HEK293 (cell line): ENCODE data around the gene SST.

Experiments used
- CTCF ChIA-PET: fragments of 350-600 bp; formaldehyde crosslinking; extraction: SDS; loops from one replicate; lab custom pipeline; 2021; ENCODE audit warnings: antibody characterized with exemption; lab: Yijun Ruan, JAX
- POLR2A ChIA-PET: fragments of 300-600 bp; formaldehyde crosslinking; extraction: SDS; loops from one replicate; lab custom pipeline; 2020; ENCODE audit warnings: antibody characterized with exemption, inconsistent platforms; lab: Yijun Ruan, JAX
- H3K27ac ChIP-seq: fragments of 200-500 bp; sonication (Bioruptor generic); 2 replicates; pipeline ENCODE4 v1.5.1; 2014; ENCODE audit warnings: low read depth, low read length, control low read depth, inconsistent platforms; ENCODE audit errors: extremely low read depth
- H3K36me3 ChIP-seq, 2 experiments: fragments of 200-500 bp in 1 of 2; sonication (Bioruptor generic) in 1 of 2; 1 replicate in 1 of 2; 2 replicates in 1 of 2; pipeline ENCODE4 v1.5.1; 2014 to 2017; ENCODE audit warnings: inconsistent platforms in 2 of 2, low read length in 2 of 2; ENCODE audit not compliant: control insufficient read depth in 2 of 2, insufficient read depth in 1 of 2
- H3K4me1 ChIP-seq: fragments of 200-500 bp; sonication (Bioruptor generic); 2 replicates; pipeline ENCODE4 v1.5.1; 2014; ENCODE audit warnings: mild to moderate bottlenecking, low read length, inconsistent platforms; ENCODE audit not compliant: control insufficient read depth, insufficient read depth
- H3K4me3 ChIP-seq: 2 replicates; pipeline ENCODE4 v1.5.1; 2011; ENCODE audit warnings: low read depth, mild to moderate bottlenecking, control low read depth, low read length, moderate library complexity
- H3K9me3 ChIP-seq: fragments of 200-500 bp; sonication (Bioruptor generic); 2 replicates; pipeline ENCODE4 v1.5.1; 2014; ENCODE audit warnings: low read depth, low read length, inconsistent platforms; ENCODE audit not compliant: control insufficient read depth, insufficient read depth
- BCL6B ChIP-seq: fragments of 450-650 bp; formaldehyde crosslinking; IDR thresholded peaks from 2 replicates; pipeline ENCODE4 v1.5.1; 2017; ENCODE audit warnings: missing biosample characterization, missing genetic modification characterization
- ELK4 ChIP-seq: IDR thresholded peaks from 2 replicates; pipeline ENCODE4 v1.6.1; 2011; ENCODE audit warnings: mild to moderate bottlenecking, low read depth, low read length, borderline replicate concordance
- HOXD13 ChIP-seq: sonication (generic); formaldehyde crosslinking; IDR thresholded peaks from 2 replicates; pipeline ENCODE4 v1.8.0; 2022; ENCODE audit warnings: missing genetic modification reagents, borderline replicate concordance
- SCRT1 ChIP-seq: fragments of 450-650 bp; formaldehyde crosslinking; IDR thresholded peaks from 2 replicates; pipeline ENCODE4 v1.5.1; 2016; ENCODE audit warnings: missing biosample characterization, missing genetic modification characterization, borderline replicate concordance
- WT1 ChIP-seq: fragments of 450-650 bp; formaldehyde crosslinking; IDR thresholded peaks from 2 replicates; pipeline ENCODE4 v1.5.1; 2016; ENCODE audit warnings: missing biosample characterization, missing genetic modification characterization
- YY2 ChIP-seq: fragments of 450-650 bp; formaldehyde crosslinking; IDR thresholded peaks from 2 replicates; pipeline ENCODE4 v1.5.1; 2016; ENCODE audit warnings: missing biosample characterization, missing genetic modification characterization
- ZBTB10 ChIP-seq: fragments of 450-650 bp; formaldehyde crosslinking; IDR thresholded peaks from 2 replicates; pipeline ENCODE4 v1.5.1; 2016; ENCODE audit warnings: missing biosample characterization, missing genetic modification characterization
- ZBTB11 ChIP-seq: fragments of 450-650 bp; formaldehyde crosslinking; conservative IDR thresholded peaks from 2 replicates; pipeline ENCODE4 v1.5.1; 2016; ENCODE audit warnings: low read depth, missing biosample characterization, missing genetic modification characterization
- ZEB2 ChIP-seq: fragments of 450-650 bp; formaldehyde crosslinking; IDR thresholded peaks from 2 replicates; pipeline ENCODE4 v1.5.1; 2016; ENCODE audit warnings: missing biosample characterization, missing genetic modification characterization
- ZIC2 ChIP-seq: fragments of 450-650 bp; formaldehyde crosslinking; IDR thresholded peaks from 2 replicates; pipeline ENCODE4 v1.5.1; 2016; ENCODE audit warnings: missing biosample characterization, missing genetic modification characterization
- ZNF121 ChIP-seq: fragments of 450-650 bp; formaldehyde crosslinking; IDR thresholded peaks from 2 replicates; pipeline ENCODE4 v1.5.1; 2016; ENCODE audit warnings: missing biosample characterization, missing genetic modification characterization
- ZNF132 ChIP-seq: fragments of 450-650 bp; formaldehyde crosslinking; IDR thresholded peaks from 2 replicates; pipeline ENCODE4 v1.5.1; 2017; ENCODE audit warnings: missing biosample characterization, missing genetic modification characterization, borderline replicate concordance
- ZNF211 ChIP-seq: fragments of 450-650 bp; formaldehyde crosslinking; IDR thresholded peaks from 2 replicates; pipeline ENCODE4 v1.5.1; 2016; ENCODE audit warnings: low read depth, missing biosample characterization, missing genetic modification characterization
- ZNF302 ChIP-seq: fragments of 450-650 bp; formaldehyde crosslinking; IDR thresholded peaks from 2 replicates; pipeline ENCODE4 v1.5.1; 2016; ENCODE audit warnings: missing biosample characterization, missing genetic modification characterization, low read depth
- ZNF404 ChIP-seq: fragments of 450-650 bp; formaldehyde crosslinking; IDR thresholded peaks from 2 replicates; pipeline ENCODE4 v1.5.1; 2017; ENCODE audit warnings: missing biosample characterization, missing genetic modification characterization
- ZNF449 ChIP-seq: fragments of 450-650 bp; formaldehyde crosslinking; IDR thresholded peaks from 2 replicates; pipeline ENCODE4 v1.5.1; 2017; ENCODE audit warnings: missing biosample characterization, mild to moderate bottlenecking, missing genetic modification characterization, moderate library complexity
- ZNF521 ChIP-seq: fragments of 450-650 bp; formaldehyde crosslinking; IDR thresholded peaks from 2 replicates; pipeline ENCODE4 v1.5.1; 2017; ENCODE audit warnings: missing biosample characterization, mild to moderate bottlenecking, missing genetic modification characterization
- ZNF529 ChIP-seq: fragments of 450-650 bp; formaldehyde crosslinking; IDR thresholded peaks from 2 replicates; pipeline ENCODE4 v1.5.1; 2017; ENCODE audit warnings: missing genetic modification characterization, missing biosample characterization; ENCODE audit not compliant: insufficient replicate concordance
- ZNF548 ChIP-seq: fragments of 450-650 bp; formaldehyde crosslinking; IDR thresholded peaks from 2 replicates; pipeline ENCODE4 v1.5.1; 2016; ENCODE audit warnings: missing biosample characterization, missing genetic modification characterization
- ZNF580 ChIP-seq: fragments of 450-650 bp; formaldehyde crosslinking; IDR thresholded peaks from 2 replicates; pipeline ENCODE4 v1.5.1; 2016; ENCODE audit warnings: missing biosample characterization, missing genetic modification characterization
- ZNF792 ChIP-seq: fragments of 450-650 bp; formaldehyde crosslinking; IDR thresholded peaks from 2 replicates; pipeline ENCODE4 v1.5.1; 2016; ENCODE audit warnings: missing biosample characterization, missing genetic modification characterization
- ZSCAN23 ChIP-seq: fragments of 450-650 bp; formaldehyde crosslinking; IDR thresholded peaks from 2 replicates; pipeline ENCODE4 v1.5.1; 2016; ENCODE audit warnings: missing biosample characterization, missing genetic modification characterization

SST gene

GRCh38 chr3:187626581-187626980 lies 43.6 kb downstream of the SST start:
- Histone ChIP-seq H3K36me3 (no peaks in the 10 kb centered on the region), H3K4me1 (no peaks in the 10 kb centered on the region), H3K9me3 (no peaks in the 10 kb centered on the region), H3K4me3 (no peak overlapping the region), H3K27ac (no peak overlapping the region)
- ChIA-PET CTCF (no interaction called here), POLR2A (no interaction called here)
- TF ChIP-seq ZNF449 (tag by site-specific recombination) (no peak), ZNF132 (no peak), HOXD13 (no peak), ZNF548 (tag by site-specific recombination) (no peak)

GRCh38 chr3:187624588-187624987 lies 45.6 kb downstream of the SST start:
- ChIA-PET POLR2A (no interaction called here), CTCF (no interaction called here)
- TF ChIP-seq ZNF121 (no peak), ZNF211 (tag by site-specific recombination) (no peak), BCL6B (tag by site-specific recombination) (no peak), ZBTB11 (tag by site-specific recombination) (no peak), ZNF529 (tag by site-specific recombination) (no peak), ZNF580 (tag by site-specific recombination) (no peak), WT1 (no peak), ZSCAN23 (tag by site-specific recombination) (no peak), ZNF792 (no peak), YY2 (tag by site-specific recombination) (no peak), ZIC2 (tag by site-specific recombination) (no peak), ZNF521 (no peak), ZNF302 (no peak), ELK4 (no peak), ZEB2 (tag by site-specific recombination) (no peak), ZNF404 (no peak), SCRT1 (tag by site-specific recombination) (no peak), ZBTB10 (no peak)
- no peak overlapping the region for H3K4me3 ChIP-seq
- H3K36me3 ChIP-seq = no peaks in the 10 kb centered on the region
- no peak overlapping the region for H3K27ac ChIP-seq
- H3K4me1 ChIP-seq = no peaks in the 10 kb centered on the region
- no peaks in the 10 kb centered on the region for H3K9me3 ChIP-seq
